Transverse colon (tissue), 3 donors: Measurements from ENCODE around the gene REEP6.

Experiments used
- CTCF ChIP-seq, 5 experiments: fragments of 200-600 bp in 3 of 5; fragments of 450-650 bp in 2 of 5; sonication (generic) in 3 of 5; IDR thresholded peaks; 1 replicate in 2 of 5; 2 replicates in 3 of 5; pipeline ENCODE4 v1.5.1; 2016 to 2017; ENCODE audit warnings: antibody characterized with exemption in 5 of 5, inconsistent platforms in 3 of 5, mild to moderate bottlenecking in 2 of 5, moderate library complexity in 1 of 5
- POLR2A ChIP-seq: fragments of 450-650 bp; IDR thresholded peaks from one replicate; pipeline ENCODE4 v1.6.1; 2016; ENCODE audit warnings: antibody characterized with exemption, mild to moderate bottlenecking, moderate library complexity

GRCh38 chr19:1533510-1534150 lies 42.6 kb downstream of the REEP6 start:
- no peak for TF ChIP-seq POLR2A
- no peak for TF ChIP-seq CTCF (IDR thresholded peaks at IDR 0.05)
